Posterior vena cava (tissue), 2 donors: Measurements from ENCODE around the gene PPFIBP2. TPM values are rescaled to one million over a fixed set of nuclear protein-coding genes. Genes with fewer than 3 reads are reported as not detected.

Experiments used
- DNase-seq: peaks from one replicate; pipeline ENCODE4 v3.0.0-alpha.2; 2020; ENCODE audit warnings: low spot score
- intact Hi-C, 2 donors: fragments of 100-400 bp; cut with DNase I; formaldehyde crosslinking; loops; one replicate each; pipeline versions ENCODE4 v1.14.1 to v1.14.2; 2022 to 2023
- total RNA-seq, 2 donors: library from RNA; stranded (reverse); fragmentation: NEBNext Ultra II Directional; extraction: Animal tissue kit (Norgen Biotek cat#: 25700); gene quantifications; one replicate each; pipeline ENCODE4 v1.2.1, GENCODE V29; 2021
- donor health status: DM: yes; HTN: yes; CAD: no.
- donor health status: DM: yes; HTN: yes; CAD: no.

Gene PPFIBP2
- total RNA-seq, 2 donors from 2014 or later = 13.8 to 24.6 TPM

DNA sequence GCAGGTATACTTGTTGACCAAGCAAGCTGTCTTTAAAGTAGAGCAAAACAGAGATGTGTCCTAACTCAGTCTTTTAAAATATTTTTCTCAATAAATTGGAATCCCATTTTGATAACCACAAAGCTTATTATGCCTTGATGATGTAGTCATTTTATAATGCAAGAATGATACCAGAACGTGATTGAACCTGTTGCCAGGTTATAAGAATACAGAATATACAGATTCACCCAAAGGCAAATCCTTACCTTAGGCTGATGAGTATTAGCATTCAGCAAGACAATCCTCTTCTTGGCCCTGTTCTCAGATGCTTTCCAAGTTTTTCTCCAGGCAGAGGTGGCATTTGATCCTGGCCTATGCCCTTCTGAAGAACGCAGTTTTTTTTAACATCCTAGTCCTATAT is 76.1 kb downstream of the PPFIBP2 start:
- intact Hi-C loops = no loop called here
- no peak for DNase-seq

GRCh38 chr11:7590529-7590928 is 76.7 kb downstream of the PPFIBP2 start:
- intact Hi-C loops = no loop called here

GRCh38 chr11:7591107-7591894 is 77.5 kb downstream of the PPFIBP2 start:
- DNase-seq = no peak
- intact Hi-C loops = no loop called here

More at GRCh38 chr11:7590529-7590928, 76.7 kb downstream of the PPFIBP2 start:
- no peak for DNase-seq

DNA sequence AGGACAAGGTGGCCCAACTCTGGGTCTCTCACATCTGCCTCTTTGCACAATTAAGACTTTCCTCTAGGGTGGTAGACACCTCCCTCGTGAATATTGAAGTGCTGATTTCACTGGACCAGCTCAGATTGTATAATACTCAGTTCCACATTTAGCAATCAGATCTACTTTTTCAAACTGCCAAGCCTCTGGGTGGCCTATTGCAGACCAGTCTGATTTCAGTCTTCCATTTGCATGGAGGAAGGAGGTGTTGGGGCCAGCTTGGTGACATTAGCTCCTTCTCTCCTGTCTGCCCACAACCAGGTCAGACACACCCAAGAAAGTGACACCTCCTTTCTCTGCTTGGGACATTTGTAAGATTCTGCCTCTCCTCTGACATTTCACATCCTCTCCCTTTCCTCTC is 78.2 kb downstream of the PPFIBP2 start:
- intact Hi-C loops = no loop called here
- DNase-seq = no peak

- DNase-seq = no peak
- intact Hi-C loops = no loop called here
Measured at GRCh38 chr11:7592711-7593110, 78.9 kb downstream of the PPFIBP2 start.

DNA sequence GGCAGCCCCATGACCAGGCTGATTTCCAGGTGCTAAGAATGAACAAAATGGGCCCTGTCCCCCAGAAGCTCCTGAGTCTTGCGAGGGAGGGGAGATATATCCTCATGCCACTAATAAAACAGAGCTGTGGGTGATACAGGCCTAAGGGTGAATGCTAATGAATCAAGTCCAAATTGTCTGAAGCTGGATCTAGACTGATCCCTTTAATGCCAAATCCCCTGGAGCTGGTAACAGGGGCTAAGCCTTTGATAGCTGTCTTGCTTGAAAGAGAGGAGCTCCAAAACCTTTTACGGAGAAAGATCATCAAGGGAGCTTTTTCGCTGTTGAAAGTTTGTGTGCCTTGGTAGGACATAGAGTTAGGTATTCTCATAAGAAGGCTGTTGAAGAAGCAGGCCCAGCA is 79.7 kb downstream of the PPFIBP2 start:
- DNase-seq = no peak
- intact Hi-C loops = no loop called here

DNA sequence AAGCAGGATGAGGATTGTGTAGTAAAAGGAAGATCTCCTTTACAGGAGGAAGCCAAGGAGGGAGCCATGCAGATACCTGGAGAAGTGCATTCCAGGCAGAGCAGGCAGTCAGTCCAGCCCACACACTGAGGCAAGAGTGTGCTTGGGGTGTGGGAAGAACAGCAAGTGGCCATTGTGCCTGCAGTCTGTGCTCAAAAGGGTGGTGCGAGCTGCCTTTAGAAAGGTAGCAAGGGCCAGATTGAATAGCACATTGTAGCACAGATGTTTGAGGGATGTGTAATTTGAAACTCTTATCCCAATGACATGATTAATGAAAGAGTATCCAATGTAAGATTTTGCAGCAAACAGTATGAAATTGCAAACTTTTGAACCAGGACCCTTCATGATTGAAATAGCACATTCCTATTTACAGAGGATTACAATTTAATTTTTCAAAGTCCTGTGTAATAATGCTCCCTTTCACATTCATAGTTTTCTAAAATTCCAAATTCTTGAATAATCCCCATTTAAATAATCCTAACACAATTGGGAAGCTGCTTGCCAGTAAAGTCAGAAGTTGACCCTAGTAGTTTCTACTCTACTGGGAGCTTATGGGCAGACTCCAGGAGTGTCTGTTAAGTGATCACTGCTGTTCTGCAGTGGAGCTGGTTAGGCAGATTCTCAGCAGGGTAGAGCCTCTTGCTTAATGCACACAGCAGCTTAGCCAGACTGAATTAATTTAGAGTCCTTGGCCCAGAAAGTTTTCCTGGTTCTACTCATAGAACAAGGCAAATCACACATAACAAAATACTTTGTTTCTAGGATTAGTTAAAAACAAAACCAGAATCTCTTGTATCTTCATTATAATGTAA is 81.4 kb downstream of the PPFIBP2 start:
- no peak for DNase-seq
- intact Hi-C loops = no loop called here

DNA sequence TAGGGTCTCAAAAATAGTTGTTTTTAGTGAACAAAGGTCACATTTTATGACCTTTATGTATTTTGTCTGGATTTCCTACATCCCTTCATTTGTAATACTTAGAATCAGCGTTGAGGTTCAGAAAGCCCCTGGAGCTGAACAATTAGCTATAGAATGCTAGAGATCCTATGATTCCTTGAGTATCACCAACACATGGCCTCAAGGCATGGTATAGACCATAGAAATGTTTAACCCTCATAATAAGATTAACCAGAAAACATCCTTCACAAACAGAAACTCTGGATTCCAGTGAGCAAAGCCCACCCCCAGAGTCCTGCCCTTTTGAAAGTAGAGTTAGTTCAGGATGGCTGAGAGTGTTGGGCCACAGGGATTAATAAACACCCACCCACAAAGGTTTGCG is 82.2 kb downstream of the PPFIBP2 start:
- intact Hi-C loops = no loop called here
- DNase-seq = no peak

DNA sequence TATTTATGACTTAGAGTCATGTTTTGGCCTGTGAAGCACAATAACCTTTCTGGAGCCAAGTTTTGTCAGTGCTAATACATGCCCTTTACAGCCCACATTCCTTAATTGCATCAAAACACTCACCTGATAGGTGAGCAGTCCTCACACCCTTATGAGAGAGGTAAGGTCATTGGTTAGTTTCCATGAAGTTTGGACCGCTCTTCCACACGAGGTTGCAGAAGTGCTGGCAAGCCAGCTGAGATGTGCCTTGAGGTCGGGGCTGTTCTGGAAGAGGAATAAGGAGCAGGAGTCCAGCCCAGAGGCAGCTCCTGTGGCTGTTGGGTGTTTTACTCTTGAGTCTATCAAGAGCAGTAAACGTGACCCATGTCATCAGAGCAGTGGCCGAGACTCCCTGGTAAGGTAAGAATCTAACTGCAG is 83.2 kb downstream of the PPFIBP2 start:
- no peak for DNase-seq

GRCh38 chr11:7597620-7598019 is 83.8 kb downstream of the PPFIBP2 start:
- intact Hi-C loops = no loop called here
- no peak for DNase-seq

More for the DNA sequence above, 83.2 kb downstream of the PPFIBP2 start:
- intact Hi-C loops = no loop called here

DNA sequence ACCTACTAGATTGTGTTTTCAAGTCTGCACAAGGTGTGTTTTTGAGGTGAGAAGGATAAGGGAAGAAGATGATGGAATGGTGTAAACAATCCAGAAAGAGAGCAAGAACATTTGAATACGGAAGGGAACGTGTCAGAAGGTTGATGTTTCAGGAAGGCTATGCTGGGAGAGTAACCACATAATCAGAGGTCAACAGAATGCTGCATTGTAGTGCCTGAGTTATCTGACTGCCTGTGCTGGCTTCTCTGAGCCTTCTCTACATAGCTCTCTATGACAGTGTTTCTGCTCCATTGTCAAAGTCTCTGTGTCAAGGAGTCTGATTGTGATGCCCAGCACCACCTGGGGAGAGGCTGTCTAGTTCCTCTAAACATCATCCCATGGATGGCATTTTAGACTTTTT is 85.4 kb downstream of the PPFIBP2 start:
- intact Hi-C loops = no loop called here
- no peak for DNase-seq

GRCh38 chr11:7600205-7600775 is 86.5 kb downstream of the PPFIBP2 start:
- DNase-seq = no peak
- intact Hi-C loops = loop anchor here in 1 of 2 donors (5.0 kb wide), 1 partner anchor 1162 kb away; no protein-coding TSS in a partner anchor

DNA sequence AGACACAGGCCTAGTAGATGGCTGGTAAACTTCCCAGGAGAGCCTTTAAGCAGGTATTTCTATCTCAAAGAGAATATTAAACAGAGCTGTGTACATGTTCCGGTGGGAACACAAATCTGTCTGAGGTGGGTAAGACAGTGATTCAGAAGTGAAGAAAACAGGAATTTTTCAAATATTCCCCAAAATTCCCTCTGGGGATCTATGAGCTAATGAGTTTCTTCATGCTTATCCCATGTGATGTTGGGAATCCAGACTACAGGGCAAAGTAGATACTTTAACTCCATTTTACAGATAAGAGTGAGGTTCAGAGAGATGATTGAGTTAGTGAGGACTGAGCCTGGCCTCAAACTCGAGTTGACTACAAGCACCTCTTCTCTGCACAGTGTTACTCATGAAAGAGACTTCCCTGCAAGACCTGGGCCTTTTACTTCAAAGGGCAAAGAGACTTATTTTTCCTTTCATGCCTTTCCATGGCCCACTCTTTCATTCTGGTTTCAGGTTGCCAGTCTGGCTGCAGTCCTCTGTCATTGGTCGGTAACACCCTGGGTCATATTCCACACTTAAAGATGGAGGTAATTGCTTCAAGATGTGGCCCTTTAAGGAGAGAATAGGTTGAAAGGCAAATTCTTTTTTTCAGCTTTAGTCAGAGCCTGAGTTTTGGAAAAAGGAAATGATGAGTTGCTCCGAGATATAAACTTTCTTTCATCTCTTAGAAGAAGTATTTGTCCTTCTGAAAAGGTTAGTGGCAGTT is 89.4 kb downstream of the PPFIBP2 start:
- no peak for DNase-seq
- intact Hi-C loops = loop anchor here in 1 of 2 donors (5.0 kb wide), 1 partner anchor 1159 kb away; no protein-coding TSS in a partner anchor

- no peak for DNase-seq
- intact Hi-C loops = loop anchor here in 1 of 2 donors (5.0 kb wide), 1 partner anchor 1158 kb away; no protein-coding TSS in a partner anchor
Measured at GRCh38 chr11:7604331-7604955, 90.6 kb downstream of the PPFIBP2 start.

GRCh38 chr11:7605186-7605943 is 91.6 kb downstream of the PPFIBP2 start:
- no peak for DNase-seq
- intact Hi-C loops = no loop called here

DNA sequence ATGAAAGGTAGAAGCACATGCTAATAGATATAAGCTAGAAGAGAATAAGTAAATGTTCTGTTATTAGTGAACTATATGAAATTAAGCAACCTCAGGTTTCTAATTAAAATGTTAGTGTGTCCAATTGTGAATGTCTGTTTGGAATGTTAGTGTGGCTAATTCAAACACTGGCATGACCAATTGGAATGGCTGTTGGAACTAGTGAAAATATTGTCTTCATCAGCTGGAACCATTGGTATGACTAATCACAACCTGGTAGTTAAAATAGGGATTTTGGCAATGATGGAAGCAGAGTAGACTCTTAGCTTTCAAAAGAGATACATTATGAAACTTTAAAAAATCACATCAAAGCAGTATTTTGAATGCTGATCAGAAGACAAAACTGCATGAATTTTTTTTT is 92.7 kb downstream of the PPFIBP2 start:
- intact Hi-C loops = no loop called here
- DNase-seq = no peak

DNA sequence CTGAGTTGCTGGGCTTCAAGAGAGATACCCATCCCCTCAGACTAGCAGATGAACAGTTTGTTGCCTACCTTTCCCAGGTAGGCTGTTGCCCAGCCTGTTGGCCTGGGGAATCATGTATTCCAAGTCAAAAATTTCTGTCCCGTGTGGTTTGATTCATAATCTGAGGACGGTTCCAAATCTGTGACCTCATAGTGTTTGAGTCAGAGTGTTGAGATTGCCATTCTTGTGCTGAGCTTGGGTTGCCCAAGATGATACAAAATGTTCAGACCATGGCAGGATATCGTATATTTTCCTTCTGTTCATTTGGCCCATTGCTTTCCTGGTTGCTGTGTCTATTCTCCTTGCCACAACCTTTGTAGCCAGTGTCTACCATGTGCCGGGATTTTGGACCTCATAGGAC is 95.2 kb downstream of the PPFIBP2 start:
- no peak for DNase-seq
- intact Hi-C loops = no loop called here

DNA sequence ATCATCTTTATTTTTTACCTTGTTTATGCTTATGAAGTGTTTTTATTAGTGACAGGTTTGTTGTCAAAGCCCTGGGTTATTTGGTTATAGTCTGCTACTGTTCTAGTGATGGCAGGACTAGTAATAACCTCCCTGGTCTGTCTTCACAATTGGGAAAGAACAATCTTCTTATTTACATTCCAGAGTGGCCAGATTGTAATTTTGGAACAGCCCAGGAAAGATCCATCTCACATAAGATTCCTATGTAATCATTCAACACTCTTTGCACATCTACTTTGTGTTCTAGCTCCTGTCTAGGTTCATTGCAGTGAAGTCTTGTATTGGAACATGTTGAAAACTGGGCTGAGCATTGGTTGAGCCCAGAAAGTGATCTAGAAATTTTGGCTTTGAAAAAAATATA is 95.7 kb downstream of the PPFIBP2 start:
- no peak for DNase-seq
- intact Hi-C loops = no loop called here
